ENCODE measurements around the gene PPP6R1. TPM values are rescaled to one million over a fixed set of nuclear protein-coding genes. Genes with fewer than 3 reads are reported as not detected.

The PPP6R1 gene
- polyA plus RNA-seq, 3 donors = 16.9 to 91.3 (median 22.0) TPM

DNA sequence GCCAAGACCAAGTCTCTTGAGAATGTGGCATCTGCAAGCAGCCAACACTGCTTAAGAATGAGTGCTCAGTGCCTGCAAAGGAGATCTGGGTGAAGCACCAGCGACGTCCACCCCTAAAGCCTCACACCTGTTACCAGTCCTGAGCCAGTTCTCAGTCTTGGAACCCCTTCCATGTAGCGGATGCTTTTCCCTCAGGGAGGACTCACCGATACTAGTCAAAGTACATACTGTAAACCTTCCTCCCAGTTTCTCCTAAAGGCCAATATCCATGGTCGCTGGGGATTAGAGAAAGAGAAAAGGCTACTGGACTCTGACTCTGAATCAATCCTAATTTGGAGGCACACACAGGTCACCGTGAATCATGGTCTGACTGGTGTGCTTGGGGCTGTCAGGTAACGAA lies 45.3 kb downstream of the PPP6R1 start:
- H3K36me3 Mint-ChIP-seq = no peaks in the 10 kb centered on the region
- peaks cover 11 to 22% (median 11%) of the 10 kb centered on the region in 3 donors for H3K27me3 Mint-ChIP-seq (ENCODE audit: low read depth in 3 of 3)
- TF ChIP-seq, protein P1, sequence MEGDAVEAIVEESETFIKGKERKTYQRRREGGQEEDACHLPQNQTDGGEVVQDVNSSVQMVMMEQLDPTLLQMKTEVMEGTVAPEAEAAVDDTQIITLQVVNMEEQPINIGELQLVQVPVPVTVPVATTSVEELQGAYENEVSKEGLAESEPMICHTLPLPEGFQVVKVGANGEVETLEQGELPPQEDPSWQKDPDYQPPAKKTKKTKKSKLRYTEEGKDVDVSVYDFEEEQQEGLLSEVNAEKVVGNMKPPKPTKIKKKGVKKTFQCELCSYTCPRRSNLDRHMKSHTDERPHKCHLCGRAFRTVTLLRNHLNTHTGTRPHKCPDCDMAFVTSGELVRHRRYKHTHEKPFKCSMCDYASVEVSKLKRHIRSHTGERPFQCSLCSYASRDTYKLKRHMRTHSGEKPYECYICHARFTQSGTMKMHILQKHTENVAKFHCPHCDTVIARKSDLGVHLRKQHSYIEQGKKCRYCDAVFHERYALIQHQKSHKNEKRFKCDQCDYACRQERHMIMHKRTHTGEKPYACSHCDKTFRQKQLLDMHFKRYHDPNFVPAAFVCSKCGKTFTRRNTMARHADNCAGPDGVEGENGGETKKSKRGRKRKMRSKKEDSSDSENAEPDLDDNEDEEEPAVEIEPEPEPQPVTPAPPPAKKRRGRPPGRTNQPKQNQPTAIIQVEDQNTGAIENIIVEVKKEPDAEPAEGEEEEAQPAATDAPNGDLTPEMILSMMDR (IDR thresholded peaks at IDR 0.05) = no peak
- H3K4me3 ChIP-seq (replicated peaks in 1 of 3; ENCODE audit: low read depth in 2 of 3, low read length in 3 of 3) = no peak overlapping the region
- intact Hi-C loops (cut with micrococcal nuclease) = no loop called here
- DNase-seq = no peak
- H3K36me3 ChIP-seq (replicated peaks in 1 of 2; ENCODE audit: control insufficient read depth in 1 of 2, insufficient read depth in 2 of 2, low read length in 2 of 2) = no peaks in the 10 kb centered on the region
- peaks cover 6 to 8% of the 10 kb centered on the region in 2 donors for H3K9me3 ChIP-seq (replicated peaks in 1 of 2; ENCODE audit: control insufficient read depth in 1 of 2, insufficient read depth in 1 of 2, low read length in 2 of 2)
- H3K9ac ChIP-seq (ENCODE audit: insufficient read depth, low read length, poor library complexity, severe bottlenecking) = no peak overlapping the region
- peaks cover 21% of the 10 kb centered on the region for H3K4me1 Mint-ChIP-seq
- no peak overlapping the region for H3K4me2 ChIP-seq (replicated peaks; ENCODE audit: extremely low read depth, low read length, poor library complexity, severe bottlenecking)
- no peaks in the 10 kb centered on the region for H3K79me2 ChIP-seq (ENCODE audit: insufficient read depth, low read length)
- H3K4me3 Mint-ChIP-seq = no peak overlapping the region
- no peak overlapping the region for H2AFZ ChIP-seq (ENCODE audit: insufficient read depth, low read depth, low read length, poor library complexity, severe bottlenecking)
- no peaks in the 10 kb centered on the region for H4K20me1 ChIP-seq (ENCODE audit: insufficient read depth, low read length)
- 84% methylated on average over 4 of the region's 7 CpGs for WGBS (ENCODE audit: insufficient coverage)
- peaks cover 9 to 18% (median 16%) of the 10 kb centered on the region in 7 donors for H3K9me3 Mint-ChIP-seq
- H3K27ac Mint-ChIP-seq = no peak overlapping the region
- H3K4me1 ChIP-seq (ENCODE audit: control insufficient read depth in 1 of 2, insufficient read depth in 2 of 2, low read length in 2 of 2) = peaks cover 17 to 27% of the 10 kb centered on the region in 2 donors
- H3K27me3 ChIP-seq (ENCODE audit: control insufficient read depth in 2 of 2, insufficient read depth in 2 of 2, low read length in 2 of 2) = no peaks in the 10 kb centered on the region
- H3K27ac ChIP-seq (ENCODE audit: low read depth in 1 of 2, low read length in 2 of 2) = no peak overlapping the region

DNA sequence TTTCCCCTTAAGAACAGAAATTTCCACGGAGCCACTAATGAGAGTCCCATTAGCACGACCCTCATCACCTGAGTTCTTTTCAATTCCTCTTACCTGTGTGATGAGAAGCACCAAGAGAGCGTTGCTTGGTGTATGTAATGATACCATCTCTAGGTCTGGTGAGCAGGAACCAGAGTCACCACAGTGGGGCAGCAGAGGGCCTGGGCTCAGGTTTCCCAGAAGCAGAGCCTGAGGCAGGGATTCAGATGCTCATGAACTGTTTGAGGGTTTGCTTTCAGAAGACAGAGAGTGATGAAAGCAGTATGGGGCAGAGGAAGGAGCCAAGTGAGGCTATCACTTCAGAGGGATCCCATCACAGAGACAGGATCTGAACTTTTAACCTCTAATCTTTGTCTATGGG lies 46.4 kb downstream of the PPP6R1 start:
- H4K20me1 ChIP-seq (ENCODE audit: insufficient read depth, low read length) = no peaks in the 10 kb centered on the region
- intact Hi-C loops (cut with micrococcal nuclease) = no loop called here
- H3K27ac ChIP-seq (ENCODE audit: low read depth in 1 of 2, low read length in 2 of 2) = no peak overlapping the region
- no peak overlapping the region for H3K4me2 ChIP-seq (replicated peaks; ENCODE audit: extremely low read depth, low read length, poor library complexity, severe bottlenecking)
- WGBS (ENCODE audit: insufficient coverage) = 86% methylated on average over 1 of the region's 3 CpGs
- H3K9me3 ChIP-seq (replicated peaks in 1 of 2; ENCODE audit: control insufficient read depth in 1 of 2, insufficient read depth in 1 of 2, low read length in 2 of 2) = peaks cover 6 to 8% of the 10 kb centered on the region in 2 donors
- no peaks in the 10 kb centered on the region for H3K36me3 ChIP-seq (replicated peaks in 1 of 2; ENCODE audit: control insufficient read depth in 1 of 2, insufficient read depth in 2 of 2, low read length in 2 of 2)
- no peaks in the 10 kb centered on the region for H3K36me3 Mint-ChIP-seq
- H3K27me3 ChIP-seq (ENCODE audit: control insufficient read depth in 2 of 2, insufficient read depth in 2 of 2, low read length in 2 of 2) = no peaks in the 10 kb centered on the region
- no peaks in the 10 kb centered on the region for H3K79me2 ChIP-seq (ENCODE audit: insufficient read depth, low read length)
- peaks cover 9 to 18% (median 16%) of the 10 kb centered on the region in 7 donors for H3K9me3 Mint-ChIP-seq
- no peak overlapping the region for H3K27ac Mint-ChIP-seq
- H3K4me3 Mint-ChIP-seq = no peak overlapping the region
- peaks cover 11 to 22% (median 11%) of the 10 kb centered on the region in 3 donors for H3K27me3 Mint-ChIP-seq (ENCODE audit: low read depth in 3 of 3)
- H2AFZ ChIP-seq (ENCODE audit: insufficient read depth, low read depth, low read length, poor library complexity, severe bottlenecking) = no peak overlapping the region
- no peak overlapping the region for H3K4me3 ChIP-seq (replicated peaks in 1 of 3; ENCODE audit: low read depth in 2 of 3, low read length in 3 of 3)
- H3K4me1 Mint-ChIP-seq = peaks cover 21% of the 10 kb centered on the region
- DNase-seq = peak; percentile 33 to 45 (median 45)
- H3K9ac ChIP-seq (ENCODE audit: insufficient read depth, low read length, poor library complexity, severe bottlenecking) = no peak overlapping the region
- TF ChIP-seq, protein P1 (IDR thresholded peaks at IDR 0.05) = peak; percentile 52
- peaks cover 17 to 27% of the 10 kb centered on the region in 2 donors for H3K4me1 ChIP-seq (ENCODE audit: control insufficient read depth in 1 of 2, insufficient read depth in 2 of 2, low read length in 2 of 2)

Measured in CD14-positive monocyte (primary cell).